Uterus (tissue), 4 donors: ENCODE results near the gene NOC4L. TPM values are rescaled to one million over a fixed set of nuclear protein-coding genes. Genes with fewer than 3 reads are reported as not detected.
"Not testable (repeated sequence)": the region's sequence is repeated elsewhere in the genome, so short reads cannot be mapped to it uniquely, and the experiment has no call there.

Source experiments
- DNase-seq, 2 donors: peaks; one replicate each; pipeline ENCODE4 v3.0.0-alpha.2; 2019 to 2020
- H3K27ac ChIP-seq, 2 donors: fragments of 200-600 bp; sonication (generic); 1 replicate in 1 of 2; 2 replicates in 1 of 2; pipeline ENCODE4 v1.5.1; 2016 to 2018
- H3K27me3 ChIP-seq, 2 donors: fragments of 200-600 bp; sonication (generic); one replicate each; pipeline ENCODE4 v1.5.1; 2018 to 2019; ENCODE audit warnings: control low read depth in 1 of 2
- H3K36me3 ChIP-seq, 2 donors: fragments of 200-600 bp; sonication (generic); one replicate each; pipeline ENCODE4 v1.5.1; 2019; ENCODE audit warnings: control low read depth in 1 of 2
- H3K4me1 ChIP-seq, 2 donors: fragments of 200-600 bp; sonication (generic); one replicate each; pipeline ENCODE4 v1.5.1; 2018 to 2019; ENCODE audit warnings: control low read depth in 1 of 2
- H3K4me3 ChIP-seq, 2 donors: fragments of 200-600 bp; sonication (generic); 1 replicate in 1 of 2; 2 replicates in 1 of 2; pipeline ENCODE4 v1.5.1; 2018 to 2019; ENCODE audit warnings: mild to moderate bottlenecking in 1 of 2
- H3K9me3 ChIP-seq, 2 donors: fragments of 200-600 bp; sonication (generic); one replicate each; pipeline ENCODE4 v1.5.1; 2019; ENCODE audit warnings: control low read depth in 1 of 2
- POLR2A ChIP-seq, 2 donors: fragments of 450-650 bp; IDR thresholded peaks; one replicate each; pipeline ENCODE4 v1.6.1; 2016; ENCODE audit warnings: antibody characterized with exemption in 2 of 2, mild to moderate bottlenecking in 1 of 2, moderate library complexity in 1 of 2
- intact Hi-C: fragments of 100-400 bp; cut with DNase I; formaldehyde crosslinking; loops from one replicate; pipeline ENCODE4 v1.15.1; 2023; ENCODE audit warnings: low total_unique reads
- total RNA-seq, 4 donors: library from RNA; depleted of rRNA in 3 of 4; stranded (reverse); fragments of >200 nt in 3 of 4; gene quantifications; one replicate each; pipeline versions ENCODE4 v1.1.0 to v1.2.4, GENCODE V29; 2014 to 2023
- TF ChIP-seq, protein P1 (sequence below), 4 experiments: fragments of 200-600 bp in 2 of 4; fragments of 450-650 bp in 2 of 4; sonication (generic) in 2 of 4; IDR thresholded peaks; one replicate each; pipeline ENCODE4 v1.5.1; 2016 to 2019; ENCODE audit warnings: antibody characterized with exemption in 4 of 4, mild to moderate bottlenecking in 2 of 4, moderate library complexity in 1 of 4
- donor health status: DM: yes; HTN: yes; CAD: no.

The NOC4L gene
- total RNA-seq, 4 donors from 2014 or later = 9.4 to 15.4 TPM; not detected in 2

DNA sequence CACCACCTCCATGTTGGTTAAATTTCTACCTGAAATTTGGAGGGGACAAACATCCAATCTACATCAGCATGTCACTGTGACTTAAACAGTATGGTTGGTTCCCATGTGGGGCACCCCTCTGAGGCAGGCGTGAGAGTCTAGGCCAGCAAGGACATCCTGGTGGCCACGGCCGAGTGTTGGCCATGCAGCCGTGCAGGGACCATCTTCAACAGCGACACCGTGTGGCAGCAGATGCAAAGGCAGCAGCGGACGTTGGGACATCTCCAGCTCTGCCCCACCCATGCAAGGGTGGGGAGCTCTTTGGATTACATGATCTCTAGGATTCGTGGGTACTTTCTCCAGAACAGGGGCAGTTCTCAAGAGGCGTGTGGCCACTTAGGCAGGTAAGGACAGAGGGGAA, 49.8 kb downstream of the NOC4L start:
- Histone ChIP-seq H3K27ac (no peak overlapping the region), H3K4me1 (peaks cover 0 to 13% of the 10 kb centered on the region in 2 donors), H3K4me3 (no peak overlapping the region), H3K36me3 (no peaks in the 10 kb centered on the region), H3K27me3 (no peaks in the 10 kb centered on the region), H3K9me3 (no peaks in the 10 kb centered on the region)
- TF ChIP-seq POLR2A (IDR thresholded peaks at IDR 0.05) = no peak
- TF ChIP-seq, protein P1, sequence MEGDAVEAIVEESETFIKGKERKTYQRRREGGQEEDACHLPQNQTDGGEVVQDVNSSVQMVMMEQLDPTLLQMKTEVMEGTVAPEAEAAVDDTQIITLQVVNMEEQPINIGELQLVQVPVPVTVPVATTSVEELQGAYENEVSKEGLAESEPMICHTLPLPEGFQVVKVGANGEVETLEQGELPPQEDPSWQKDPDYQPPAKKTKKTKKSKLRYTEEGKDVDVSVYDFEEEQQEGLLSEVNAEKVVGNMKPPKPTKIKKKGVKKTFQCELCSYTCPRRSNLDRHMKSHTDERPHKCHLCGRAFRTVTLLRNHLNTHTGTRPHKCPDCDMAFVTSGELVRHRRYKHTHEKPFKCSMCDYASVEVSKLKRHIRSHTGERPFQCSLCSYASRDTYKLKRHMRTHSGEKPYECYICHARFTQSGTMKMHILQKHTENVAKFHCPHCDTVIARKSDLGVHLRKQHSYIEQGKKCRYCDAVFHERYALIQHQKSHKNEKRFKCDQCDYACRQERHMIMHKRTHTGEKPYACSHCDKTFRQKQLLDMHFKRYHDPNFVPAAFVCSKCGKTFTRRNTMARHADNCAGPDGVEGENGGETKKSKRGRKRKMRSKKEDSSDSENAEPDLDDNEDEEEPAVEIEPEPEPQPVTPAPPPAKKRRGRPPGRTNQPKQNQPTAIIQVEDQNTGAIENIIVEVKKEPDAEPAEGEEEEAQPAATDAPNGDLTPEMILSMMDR (IDR thresholded peaks at IDR 0.05) = no peak
- DNase-seq = no peak
- intact Hi-C loops = no loop called here

DNA sequence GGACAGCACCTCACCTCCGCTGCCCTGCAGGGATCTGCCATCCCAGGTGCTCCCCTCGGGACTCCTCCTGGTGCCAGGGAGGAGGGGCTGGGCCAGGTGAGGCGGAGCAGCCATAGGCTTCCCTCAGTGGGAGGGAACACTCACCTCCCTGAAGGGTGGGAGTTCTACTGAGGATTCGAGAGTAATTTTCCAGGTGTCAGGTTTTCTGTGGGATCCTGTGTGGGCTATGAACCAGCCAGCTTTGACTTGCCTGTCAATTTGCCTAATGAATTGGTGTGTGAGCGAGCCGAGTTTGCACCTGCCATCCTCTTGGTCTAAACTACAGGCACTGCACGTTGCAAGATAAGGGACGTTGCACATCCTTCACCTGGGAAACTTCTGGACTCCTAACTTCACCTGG, 50.3 kb downstream of the NOC4L start:
- H3K4me3 ChIP-seq = no peak overlapping the region
- intact Hi-C loops = no loop called here

DNA sequence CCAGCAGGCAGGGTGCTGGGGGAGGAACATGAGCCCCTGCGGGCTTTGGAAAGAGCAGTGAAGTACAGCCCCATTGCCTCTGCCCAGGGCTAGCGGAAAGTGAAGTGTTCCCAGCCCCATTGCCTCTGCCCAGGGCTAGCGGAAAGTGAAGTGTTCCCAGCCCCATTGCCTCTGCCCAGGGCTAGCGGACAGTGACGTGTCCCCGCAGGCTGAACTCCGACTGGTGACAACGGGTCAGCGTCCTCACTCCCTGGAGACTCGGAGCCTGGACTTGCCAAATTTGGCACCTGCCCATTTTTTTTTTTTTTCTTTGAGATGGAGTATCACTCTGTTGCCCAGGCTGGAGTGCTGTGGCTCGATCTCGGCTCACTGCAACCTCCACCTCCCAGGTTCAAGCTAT, 51.0 kb downstream of the NOC4L start:
- H3K27ac ChIP-seq, DNase-seq, H3K27me3 ChIP-seq, H3K9me3 ChIP-seq, H3K4me1 ChIP-seq, intact Hi-C loops, H3K36me3 ChIP-seq, H3K4me3 ChIP-seq: not testable (repeated sequence)

More for the DNA sequence above, 50.3 kb downstream of the NOC4L start:
- DNase-seq = no peak
- TF ChIP-seq, protein P1 (IDR thresholded peaks at IDR 0.05) = no peak
- TF ChIP-seq POLR2A (IDR thresholded peaks at IDR 0.05) = no peak
- Histone ChIP-seq H3K27ac (no peak overlapping the region), H3K4me1 (peaks cover 0 to 11% of the 10 kb centered on the region in 2 donors), H3K27me3 (no peaks in the 10 kb centered on the region), H3K36me3 (no peaks in the 10 kb centered on the region), H3K9me3 (no peaks in the 10 kb centered on the region)

DNA sequence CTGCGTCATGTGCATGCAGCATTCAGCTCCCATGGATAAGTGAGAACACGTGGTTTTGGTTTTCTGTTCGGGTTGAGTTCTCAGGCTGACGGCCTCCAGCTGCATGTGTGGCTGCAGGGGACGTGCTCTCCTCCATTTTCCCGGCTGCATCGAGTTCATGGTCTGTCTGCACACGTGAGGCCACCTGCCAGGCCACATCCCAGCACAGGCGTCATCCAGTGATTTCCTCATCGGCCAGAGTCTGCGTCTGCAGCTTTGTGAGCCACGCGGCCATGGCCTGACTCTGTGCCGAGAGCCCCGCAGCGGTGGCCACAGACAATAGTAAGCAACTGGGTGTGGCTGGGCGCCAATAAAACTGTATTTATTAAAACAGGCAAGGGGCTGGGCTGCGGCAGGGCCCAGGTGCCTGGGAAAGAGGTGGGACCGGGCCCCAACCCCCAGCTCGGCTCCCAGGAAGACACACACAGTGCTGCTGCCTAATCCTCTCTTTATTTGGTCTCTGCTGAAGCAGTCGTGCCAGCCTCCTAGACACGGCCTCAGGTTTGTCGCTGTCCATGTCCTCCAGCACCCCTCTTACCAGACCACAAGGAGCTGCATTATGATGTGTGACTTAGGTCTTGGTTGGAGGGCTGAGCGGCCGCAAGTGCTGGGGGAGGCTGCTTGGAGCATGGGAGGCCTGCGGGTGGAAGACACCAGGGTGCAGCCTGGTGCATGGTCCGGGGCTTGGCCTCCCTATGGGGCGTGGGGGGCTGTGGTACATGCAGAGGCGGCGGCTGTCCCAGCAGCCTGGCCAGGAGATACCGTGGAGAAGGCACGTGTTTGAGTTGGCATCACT, 52.0 kb downstream of the NOC4L start:
- no peaks in the 10 kb centered on the region for H3K9me3 ChIP-seq
- no peaks in the 10 kb centered on the region for H3K4me1 ChIP-seq
- H3K4me3 ChIP-seq = no peak overlapping the region
- no peaks in the 10 kb centered on the region for H3K36me3 ChIP-seq
- TF ChIP-seq POLR2A (IDR thresholded peaks at IDR 0.05) = no peak
- TF ChIP-seq, protein P1 (IDR thresholded peaks at IDR 0.05) = no peak
- DNase-seq = no peak
- intact Hi-C loops = no loop called here
- H3K27ac ChIP-seq = no peak overlapping the region
- H3K27me3 ChIP-seq = no peaks in the 10 kb centered on the region

DNA sequence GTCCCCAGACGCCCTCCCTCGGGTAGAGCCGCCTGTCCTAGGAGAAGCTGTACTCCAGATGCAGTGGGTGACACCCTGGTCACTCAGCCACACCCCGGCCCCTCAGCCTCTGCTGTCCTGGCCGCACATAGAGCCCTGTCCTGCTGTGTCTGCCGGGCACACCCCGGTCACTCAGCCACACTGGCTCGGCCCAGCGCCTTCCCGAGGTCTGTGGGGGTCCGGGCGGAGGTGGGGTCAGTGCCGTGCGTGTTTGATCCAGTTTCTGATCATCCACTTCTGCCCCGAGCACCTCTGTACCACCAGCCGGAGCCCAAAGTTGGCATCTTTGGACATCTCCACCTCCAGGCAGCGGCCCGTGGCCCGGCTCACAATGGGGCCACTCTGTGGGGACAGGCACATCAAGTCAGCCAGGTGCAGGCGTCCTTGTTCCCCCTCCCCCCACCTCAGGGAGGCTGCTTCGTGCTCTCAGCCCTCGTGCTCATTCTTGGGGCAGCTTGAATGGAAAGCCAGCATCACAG, 52.7 kb downstream of the NOC4L start:
- H3K9me3 ChIP-seq = no peaks in the 10 kb centered on the region
- H3K4me3 ChIP-seq = no peak overlapping the region
- intact Hi-C loops = no loop called here
- H3K27ac ChIP-seq = no peak overlapping the region
- H3K27me3 ChIP-seq = no peaks in the 10 kb centered on the region
- H3K4me1 ChIP-seq = no peaks in the 10 kb centered on the region
- no peaks in the 10 kb centered on the region for H3K36me3 ChIP-seq
- TF ChIP-seq, protein P1 (IDR thresholded peaks at IDR 0.05) = no peak
- TF ChIP-seq POLR2A (IDR thresholded peaks at IDR 0.05) = no peak
- DNase-seq = no peak
